Loucy (cell line): ENCODE measurements around the gene SORCS2.

Experiments used
- H2AFZ ChIP-seq: fragments of 200-600 bp; sonication (generic); 2 replicates; pipeline ENCODE4 v1.6.0; 2016; ENCODE audit warnings: antibody characterized with exemption, mild to moderate bottlenecking, low read length, moderate library complexity
- H3F3A ChIP-seq: fragments of 200-600 bp; 2 replicates; pipeline ENCODE4 v1.6.0; 2016; ENCODE audit warnings: antibody characterized with exemption, low read depth, mild to moderate bottlenecking
- H3K27me3 ChIP-seq: fragments of 200-600 bp; sonication (generic); 2 replicates; pipeline ENCODE4 v1.6.1; 2014; ENCODE audit warnings: low read length, mild to moderate bottlenecking; ENCODE audit not compliant: insufficient read depth, poor library complexity, severe bottlenecking
- H3K36me3 ChIP-seq: fragments of 200-600 bp; sonication (generic); 2 replicates; pipeline ENCODE4 v1.6.1; 2016; ENCODE audit warnings: low read length; ENCODE audit not compliant: insufficient read depth
- H3K4me1 ChIP-seq: fragments of 200-600 bp; sonication (generic); 2 replicates; pipeline ENCODE4 v1.5.1; 2014; ENCODE audit warnings: low read length, mild to moderate bottlenecking; ENCODE audit not compliant: insufficient read depth, poor library complexity, severe bottlenecking
- H3K4me2 ChIP-seq: fragments of 200-600 bp; sonication (generic); 2 replicates; pipeline ENCODE4 v1.6.0; 2014; ENCODE audit warnings: antibody characterized with exemption, low read length, low read depth, mild to moderate bottlenecking; ENCODE audit not compliant: poor library complexity, severe bottlenecking
- H3K4me3 ChIP-seq: fragments of 200-600 bp; sonication (generic); 2 replicates; pipeline ENCODE4 v1.5.1; 2014; ENCODE audit warnings: low read length, mild to moderate bottlenecking, mixed read lengths; ENCODE audit not compliant: poor library complexity, severe bottlenecking
- H3K79me2 ChIP-seq: fragments of 200-600 bp; sonication (generic); 2 replicates; pipeline ENCODE4 v1.6.1; 2014; ENCODE audit warnings: low read length; ENCODE audit not compliant: insufficient read depth
- H3K9ac ChIP-seq: fragments of 200-600 bp; sonication (generic); 2 replicates; pipeline ENCODE4 v1.6.0; 2014; ENCODE audit warnings: mild to moderate bottlenecking, low read depth, low read length, moderate library complexity; ENCODE audit not compliant: poor library complexity, severe bottlenecking
- H3K9me2 ChIP-seq: fragments of 200-600 bp; sonication (generic); replicated peaks from 2 replicates; pipeline ENCODE4 v1.6.1; 2016; ENCODE audit warnings: low read depth, low read length, mixed read lengths
- H3K9me3 ChIP-seq: fragments of 200-600 bp; sonication (generic); 2 replicates; pipeline ENCODE4 v1.6.1; 2014; ENCODE audit warnings: mild to moderate bottlenecking, antibody characterized with exemption, low read length, low read depth; ENCODE audit not compliant: insufficient read depth
- H4K20me1 ChIP-seq: fragments of 200-600 bp; sonication (generic); 2 replicates; pipeline ENCODE4 v1.6.0; 2014; ENCODE audit warnings: antibody characterized with exemption, low read length, mild to moderate bottlenecking; ENCODE audit not compliant: insufficient read depth, poor library complexity, severe bottlenecking
- CTCF ChIP-seq: fragments of 200-600 bp; sonication (generic); conservative IDR thresholded peaks from 2 replicates; pipeline ENCODE4 v1.5.1; 2014; ENCODE audit warnings: mild to moderate bottlenecking, antibody characterized with exemption, low read length
- EZH2phosphoT487 ChIP-seq: fragments of 200-600 bp; IDR thresholded peaks from 2 replicates; pipeline ENCODE4 v1.6.1; 2018; ENCODE audit warnings: antibody characterized with exemption, mild to moderate bottlenecking, moderate library complexity, borderline replicate concordance

The SORCS2 gene

DNA sequence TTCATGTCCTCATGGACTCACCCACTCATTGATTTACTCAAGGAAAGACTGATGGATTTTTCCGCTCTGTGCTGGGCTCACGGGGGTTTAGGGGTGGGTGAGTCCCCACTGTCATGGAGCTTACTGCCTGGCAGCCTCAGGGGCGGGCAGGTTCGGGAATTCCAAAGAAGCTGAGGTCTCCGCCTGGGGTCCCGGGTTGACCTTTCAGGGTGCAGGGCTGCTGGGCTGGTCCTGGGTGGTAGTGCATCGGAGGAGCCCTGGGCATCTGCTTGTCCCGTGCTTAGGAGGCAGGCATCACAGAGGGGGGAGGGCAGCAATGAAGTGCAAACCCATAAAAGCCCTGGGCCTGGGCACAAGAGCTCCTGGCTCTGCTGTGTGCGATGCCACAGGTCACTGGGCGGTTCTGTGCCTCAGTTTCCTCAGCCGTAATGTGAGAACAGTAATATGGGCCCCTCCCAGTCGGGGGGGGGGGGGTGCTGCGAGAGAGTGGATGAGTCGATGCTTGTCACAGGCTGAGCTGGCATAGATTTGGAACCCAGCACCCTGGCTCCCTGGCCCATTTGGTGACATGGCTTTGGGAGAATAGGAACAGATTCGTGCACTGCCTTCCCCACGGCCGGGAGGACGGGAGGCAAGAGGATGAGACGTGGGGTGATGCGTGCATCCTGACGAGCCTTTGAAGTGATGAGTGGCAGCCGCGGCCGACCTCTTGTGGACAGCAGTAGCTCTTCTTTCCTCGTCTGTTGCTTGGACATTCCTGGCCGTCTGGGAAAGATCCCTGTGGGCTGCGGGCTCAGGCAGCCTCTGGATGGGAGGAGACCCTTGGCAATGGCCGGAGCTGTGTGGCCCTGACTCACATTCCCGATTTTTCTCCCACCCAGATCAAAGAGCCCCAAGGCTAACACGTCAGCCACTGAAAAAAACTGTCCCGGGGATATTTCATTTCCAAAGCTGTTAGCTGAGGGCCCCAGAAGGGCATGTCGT lies 200.4 kb downstream of the SORCS2 start:
- Histone ChIP-seq H3K36me3 (no peaks in the 10 kb centered on the region), H3K4me3 (no peak overlapping the region), H3F3A (no peaks in the 10 kb centered on the region), H3K9me3 (peaks cover 18% of the 10 kb centered on the region; the same call in 1 of the 2 replicates), H3K79me2 (no peaks in the 10 kb centered on the region), H2AFZ (no peak overlapping the region), H3K4me2 (no peak overlapping the region), H3K27me3 (no peaks in the 10 kb centered on the region), H3K4me1 (no peaks in the 10 kb centered on the region), H4K20me1 (no peaks in the 10 kb centered on the region), H3K9ac (no peak overlapping the region), H3K9me2 (no peaks in the 10 kb centered on the region)
- no peak for TF ChIP-seq CTCF
- TF ChIP-seq EZH2phosphoT487, result no peak

DNA sequence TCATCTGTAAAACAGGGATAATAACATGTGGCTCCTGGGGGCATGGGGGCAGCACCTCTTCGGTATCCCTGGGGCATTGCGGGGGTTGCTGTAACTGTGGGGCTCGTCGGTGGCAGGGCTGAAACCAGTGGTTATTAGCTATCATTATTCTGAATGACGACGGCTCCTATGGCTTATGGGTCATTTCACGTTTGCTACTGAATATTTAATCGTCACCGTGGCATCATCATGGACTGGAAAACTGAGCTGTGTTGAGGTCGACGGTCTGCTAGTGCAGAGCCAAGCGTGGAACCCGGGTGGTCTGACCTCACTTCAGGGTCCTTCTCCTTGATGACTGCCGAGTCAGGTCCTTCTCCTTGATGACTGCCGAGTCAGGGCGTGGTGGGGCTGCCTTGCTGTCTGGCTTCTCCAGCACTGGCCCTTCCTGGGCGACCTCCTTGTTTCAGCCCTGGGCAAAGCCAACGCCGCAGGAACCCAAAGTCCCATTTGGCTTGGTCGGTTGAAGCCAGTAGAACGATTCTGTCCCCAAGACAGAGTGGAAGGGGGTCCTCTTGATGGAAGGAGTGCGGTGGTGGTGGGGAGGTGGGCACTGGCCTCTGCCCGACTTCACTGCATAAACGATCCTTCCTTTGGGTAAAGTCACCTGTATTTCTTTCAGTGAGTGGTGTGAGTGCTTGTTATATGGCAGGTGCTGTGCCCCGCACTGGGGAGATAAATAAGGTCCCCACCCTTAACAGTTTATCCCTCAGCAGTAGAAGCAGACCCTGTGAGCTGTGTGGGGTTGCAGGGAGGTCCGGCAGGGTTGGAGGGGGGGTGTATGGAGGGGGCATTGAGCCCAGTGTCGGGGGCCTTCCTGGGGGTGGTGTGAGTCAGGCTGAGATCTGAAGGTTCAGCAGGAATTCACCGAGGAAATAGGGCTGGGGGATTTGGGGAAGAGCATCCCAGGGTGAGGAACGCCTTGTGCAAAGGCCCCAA lies 201.6 kb downstream of the SORCS2 start:
- no peaks in the 10 kb centered on the region for H3K79me2 ChIP-seq
- peaks cover 10% of the 10 kb centered on the region; the same call in 1 of the 2 replicates for H3K9me3 ChIP-seq
- no peaks in the 10 kb centered on the region for H4K20me1 ChIP-seq
- H3K4me1 ChIP-seq, result no peaks in the 10 kb centered on the region
- no peak overlapping the region for H3K4me3 ChIP-seq
- TF ChIP-seq EZH2phosphoT487 (no peak), CTCF (no peak)
- no peaks in the 10 kb centered on the region for H3F3A ChIP-seq
- H3K9ac ChIP-seq, result no peak overlapping the region
- no peaks in the 10 kb centered on the region for H3K9me2 ChIP-seq
- no peaks in the 10 kb centered on the region for H3K36me3 ChIP-seq
- no peak overlapping the region for H3K4me2 ChIP-seq
- H3K27me3 ChIP-seq, result no peaks in the 10 kb centered on the region
- H2AFZ ChIP-seq, result no peak overlapping the region

GRCh38 chr4:7394681-7395451 lies 202.5 kb downstream of the SORCS2 start:
- Histone ChIP-seq H3K4me3 (no peak overlapping the region), H3K79me2 (no peaks in the 10 kb centered on the region), H3K9me3 (peaks cover 10% of the 10 kb centered on the region; the same call in 1 of the 2 replicates), H3K9me2 (no peaks in the 10 kb centered on the region), H3F3A (no peaks in the 10 kb centered on the region), H4K20me1 (no peaks in the 10 kb centered on the region), H3K27me3 (no peaks in the 10 kb centered on the region), H3K4me1 (no peaks in the 10 kb centered on the region), H3K4me2 (no peak overlapping the region), H3K36me3 (no peaks in the 10 kb centered on the region), H3K9ac (no peak overlapping the region), H2AFZ (no peak overlapping the region)
- TF ChIP-seq CTCF (no peak), EZH2phosphoT487 (no peak)
